Esophagus squamous epithelium (tissue), 5 donors: ENCODE measurements around the gene TIMP4. TPM values are rescaled to one million over a fixed set of nuclear protein-coding genes. Genes with fewer than 3 reads are reported as not detected.

Source experiments
- DNase-seq: peaks from one replicate; lab custom pipeline; 2025; lab: John Stamatoyannopoulos, UW
- H3K27ac ChIP-seq, 4 donors: fragments of 200-600 bp; sonication (generic); one replicate each; pipeline ENCODE4 v1.5.1; 2016 to 2019; ENCODE audit warnings: mild to moderate bottlenecking in 1 of 4
- H3K27me3 ChIP-seq, 4 donors: fragments of 200-600 bp; sonication (generic); 1 replicate in 3 of 4; 2 replicates in 1 of 4; pipeline versions ENCODE4 v1.5.1 to v1.6.0; 2017 to 2021; ENCODE audit warnings: antibody characterized with exemption in 1 of 4
- H3K36me3 ChIP-seq, 3 donors: fragments of 200-600 bp; sonication (generic); one replicate each; pipeline ENCODE4 v1.5.1; 2016 to 2019
- H3K4me1 ChIP-seq, 3 donors: fragments of 200-600 bp; sonication (generic); one replicate each; pipeline ENCODE4 v1.5.1; 2017 to 2019
- H3K4me3 ChIP-seq, 4 donors: fragments of 200-600 bp; sonication (generic); 1 replicate in 3 of 4; 2 replicates in 1 of 4; pipeline ENCODE4 v1.5.1; 2016 to 2019; ENCODE audit warnings: mild to moderate bottlenecking in 2 of 4, moderate library complexity in 1 of 4
- H3K9me3 ChIP-seq, 3 donors: fragments of 200-600 bp; sonication (generic); one replicate each; pipeline ENCODE4 v1.5.1; 2016 to 2019
- POLR2A ChIP-seq, 4 donors: fragments of 450-650 bp; IDR thresholded peaks; one replicate each; pipeline ENCODE4 v1.6.1; 2017; ENCODE audit warnings: antibody characterized with exemption in 4 of 4, mild to moderate bottlenecking in 4 of 4, moderate library complexity in 3 of 4
- WGBS, 2 donors: methylation state at CpG; one replicate each; pipeline ENCODE4 v1.1.5; 2018; 5-methylcytosine and 5-hydroxymethylcytosine counted together
- intact Hi-C: fragments of 100-400 bp; cut with DNase I; formaldehyde crosslinking; loops from one replicate; pipeline ENCODE4 v1.15.0; 2022
- total RNA-seq, 4 donors: library from RNA; depleted of rRNA; stranded (reverse); fragments of >200 nt; gene quantifications; one replicate each; pipeline ENCODE4 v1.1.0, GENCODE V29; 2016
- TF ChIP-seq, protein P1 (sequence below), 6 experiments: fragments of 450-650 bp in 4 of 6; fragments of 200-600 bp in 2 of 6; sonication (generic) in 2 of 6; IDR thresholded peaks; one replicate each; pipeline ENCODE4 v1.5.1; 2016 to 2019; ENCODE audit warnings: antibody characterized with exemption in 6 of 6, mild to moderate bottlenecking in 4 of 6, moderate library complexity in 4 of 6
- donor health status: DM: yes; HTN: yes; CAD: no.

TIMP4 gene
- 1 to 10 TPM in 3 of 4 donors, under 1 TPM in 1; 0.23 to 8.6 (median 4.0) TPM for total RNA-seq

DNA sequence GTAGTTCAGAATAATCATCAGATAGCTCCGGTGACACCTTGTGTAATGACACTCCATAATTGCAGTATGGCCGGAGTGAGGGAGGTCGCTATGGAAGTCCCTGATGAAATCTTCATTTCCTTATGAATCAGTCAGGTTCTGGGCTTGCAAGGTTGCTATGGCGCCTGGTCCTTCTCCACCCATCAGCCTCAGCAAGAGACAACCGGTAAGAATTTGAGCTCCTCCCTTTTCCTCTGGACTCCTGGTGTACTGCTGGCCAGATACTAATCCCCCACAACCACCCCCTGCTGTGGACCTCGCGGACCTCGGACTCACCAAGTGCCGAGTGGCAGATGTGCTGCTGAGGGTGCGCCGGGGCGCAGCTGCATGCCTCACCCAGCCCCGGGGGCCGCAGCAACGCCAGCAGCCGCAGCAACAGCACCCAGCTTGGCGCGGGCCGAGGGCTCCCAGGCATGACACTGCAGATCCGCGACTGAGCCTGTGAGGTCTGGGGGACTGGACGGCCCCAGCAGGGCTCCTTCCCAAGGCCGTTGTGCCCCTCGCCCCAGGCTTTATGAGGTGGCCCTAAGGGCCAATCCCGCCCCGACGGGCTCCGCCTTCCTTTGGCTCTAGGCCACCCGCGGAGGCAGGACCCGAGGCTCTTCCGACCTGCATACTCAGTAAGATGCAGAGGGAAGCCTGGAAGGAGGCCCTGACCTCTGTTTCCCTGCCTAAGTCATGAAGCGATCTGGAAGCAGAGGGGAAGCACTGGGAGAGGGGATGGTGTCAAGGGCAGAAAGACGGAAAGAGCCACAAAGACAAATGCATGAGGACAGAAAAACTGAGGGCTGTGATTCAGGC, at the start of gene TIMP4:
TIMP4 (minus strand) TSS at position 526 of the 840 bp plus-strand sequence; CDS start at position 454, 72 bp downstream.
- H3K27ac ChIP-seq, result peak within 1 kb of the TSS; percentile 31 to 66 (median 49)
- H3K4me3 ChIP-seq, result peak within 1 kb of the TSS; percentile 29 to 60 (median 44)
- 12 to 25% methylated on average over 5 to 18 of the region's 34 CpGs for WGBS, 2 donors
- TF ChIP-seq POLR2A (IDR thresholded peaks at IDR 0.05), result peak in 2 of 4 donors; percentile 5 to 17
- TF ChIP-seq, protein P1, sequence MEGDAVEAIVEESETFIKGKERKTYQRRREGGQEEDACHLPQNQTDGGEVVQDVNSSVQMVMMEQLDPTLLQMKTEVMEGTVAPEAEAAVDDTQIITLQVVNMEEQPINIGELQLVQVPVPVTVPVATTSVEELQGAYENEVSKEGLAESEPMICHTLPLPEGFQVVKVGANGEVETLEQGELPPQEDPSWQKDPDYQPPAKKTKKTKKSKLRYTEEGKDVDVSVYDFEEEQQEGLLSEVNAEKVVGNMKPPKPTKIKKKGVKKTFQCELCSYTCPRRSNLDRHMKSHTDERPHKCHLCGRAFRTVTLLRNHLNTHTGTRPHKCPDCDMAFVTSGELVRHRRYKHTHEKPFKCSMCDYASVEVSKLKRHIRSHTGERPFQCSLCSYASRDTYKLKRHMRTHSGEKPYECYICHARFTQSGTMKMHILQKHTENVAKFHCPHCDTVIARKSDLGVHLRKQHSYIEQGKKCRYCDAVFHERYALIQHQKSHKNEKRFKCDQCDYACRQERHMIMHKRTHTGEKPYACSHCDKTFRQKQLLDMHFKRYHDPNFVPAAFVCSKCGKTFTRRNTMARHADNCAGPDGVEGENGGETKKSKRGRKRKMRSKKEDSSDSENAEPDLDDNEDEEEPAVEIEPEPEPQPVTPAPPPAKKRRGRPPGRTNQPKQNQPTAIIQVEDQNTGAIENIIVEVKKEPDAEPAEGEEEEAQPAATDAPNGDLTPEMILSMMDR (IDR thresholded peaks at IDR 0.05), result no peak
- no peaks in the 10 kb centered on the region for H3K36me3 ChIP-seq
- no peak for DNase-seq
- H3K9me3 ChIP-seq, result no peaks in the 10 kb centered on the region
- intact Hi-C loops, result no loop called here
- H3K4me1 ChIP-seq, result peaks cover 8 to 19% (median 9%) of the 10 kb centered on the region in 3 donors
- no peaks in the 10 kb centered on the region for H3K27me3 ChIP-seq

DNA sequence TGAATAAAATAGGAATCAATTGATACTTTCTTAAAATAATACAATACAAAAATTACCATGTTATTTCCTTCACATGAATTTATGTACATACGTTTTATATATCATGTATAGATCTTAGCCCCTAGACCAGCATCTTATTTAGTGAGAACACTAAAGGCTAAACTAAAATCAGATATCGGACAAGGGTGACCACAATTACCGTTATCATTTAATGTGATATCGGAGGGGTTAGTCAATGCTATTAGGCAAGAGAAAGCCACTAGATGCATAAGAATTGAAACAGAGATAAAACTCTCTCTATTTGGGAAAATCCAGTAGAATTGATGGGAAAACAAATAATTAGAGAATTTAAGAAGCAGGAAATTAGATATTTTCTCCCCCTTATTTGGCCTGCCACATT, 46.5 kb upstream of the TIMP4 start:
- H3K27me3 ChIP-seq, result no peaks in the 10 kb centered on the region
- H3K4me3 ChIP-seq, result no peak overlapping the region
- intact Hi-C loops, result no loop called here
- H3K27ac ChIP-seq, result no peak overlapping the region
- DNase-seq, result no peak
- WGBS, 2 donors, result 89 to 94% methylated on average over 4 of the region's 4 CpGs
- H3K9me3 ChIP-seq, result no peaks in the 10 kb centered on the region
- TF ChIP-seq, protein P1 (IDR thresholded peaks at IDR 0.05), result no peak
- no peak for TF ChIP-seq POLR2A (IDR thresholded peaks at IDR 0.05)
- no peaks in the 10 kb centered on the region for H3K36me3 ChIP-seq
- no peaks in the 10 kb centered on the region for H3K4me1 ChIP-seq

DNA sequence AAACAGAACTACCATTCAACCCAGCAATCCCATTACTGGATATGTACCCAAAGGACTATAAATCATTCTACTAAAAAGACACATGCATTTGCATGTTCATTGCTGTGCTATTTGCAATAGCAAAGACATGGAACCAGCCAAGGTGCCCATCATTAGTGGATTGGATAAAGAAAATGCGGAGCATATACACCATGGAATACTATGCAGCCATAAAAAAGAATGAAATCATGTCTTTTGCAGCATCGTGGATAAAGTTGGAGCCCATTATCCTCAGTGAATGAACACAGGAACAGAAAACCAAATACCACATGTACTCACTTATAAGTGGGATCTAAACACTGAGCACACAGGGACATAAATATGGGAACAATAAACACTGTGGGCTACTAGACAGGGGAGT, 43.1 kb upstream of the TIMP4 start:
- TF ChIP-seq, protein P1 (IDR thresholded peaks at IDR 0.05), result no peak
- no peak for TF ChIP-seq POLR2A (IDR thresholded peaks at IDR 0.05)
- H3K36me3 ChIP-seq, result no peaks in the 10 kb centered on the region
- WGBS, 2 donors, result 88 to 89% methylated on average over 2 of the region's 2 CpGs
- no peaks in the 10 kb centered on the region for H3K9me3 ChIP-seq
- no peaks in the 10 kb centered on the region for H3K27me3 ChIP-seq
- no peak for DNase-seq
- H3K4me3 ChIP-seq, result no peak overlapping the region
- no peak overlapping the region for H3K27ac ChIP-seq
- peaks cover 0 to 14% (median 5%) of the 10 kb centered on the region in 3 donors for H3K4me1 ChIP-seq
- intact Hi-C loops, result no loop called here

DNA sequence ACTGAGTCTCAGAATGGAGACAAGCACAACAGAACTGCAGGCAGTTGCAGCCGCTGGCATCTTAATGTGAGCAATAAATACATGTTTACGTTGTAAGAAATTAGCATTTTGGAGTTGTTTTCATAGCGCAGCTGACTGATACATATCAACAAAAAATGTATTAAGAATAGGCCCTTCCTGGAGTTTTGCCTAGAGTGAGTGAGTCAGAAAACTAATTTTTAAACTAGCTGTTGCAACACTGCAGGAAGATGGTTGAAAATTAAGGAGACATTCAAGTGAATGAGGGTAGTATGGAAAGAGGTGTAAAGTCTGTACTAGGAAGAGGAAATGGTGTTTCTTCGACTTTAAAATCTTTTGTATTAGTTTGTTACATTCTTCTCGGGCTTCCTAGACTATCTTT, 39.6 kb upstream of the TIMP4 start:
- Histone ChIP-seq H3K36me3 (no peaks in the 10 kb centered on the region), H3K4me3 (no peak overlapping the region), H3K27ac (no peak overlapping the region), H3K27me3 (no peaks in the 10 kb centered on the region), H3K9me3 (no peaks in the 10 kb centered on the region), H3K4me1 (peaks cover 12 to 31% (median 21%) of the 10 kb centered on the region in 3 donors)
- no peak for DNase-seq
- TF ChIP-seq POLR2A (IDR thresholded peaks at IDR 0.05), result no peak
- TF ChIP-seq, protein P1 (IDR thresholded peaks at IDR 0.05), result no peak
- intact Hi-C loops, result no loop called here
- WGBS, 2 donors, result 30 to 42% methylated on average over 5 of the region's 5 CpGs

DNA sequence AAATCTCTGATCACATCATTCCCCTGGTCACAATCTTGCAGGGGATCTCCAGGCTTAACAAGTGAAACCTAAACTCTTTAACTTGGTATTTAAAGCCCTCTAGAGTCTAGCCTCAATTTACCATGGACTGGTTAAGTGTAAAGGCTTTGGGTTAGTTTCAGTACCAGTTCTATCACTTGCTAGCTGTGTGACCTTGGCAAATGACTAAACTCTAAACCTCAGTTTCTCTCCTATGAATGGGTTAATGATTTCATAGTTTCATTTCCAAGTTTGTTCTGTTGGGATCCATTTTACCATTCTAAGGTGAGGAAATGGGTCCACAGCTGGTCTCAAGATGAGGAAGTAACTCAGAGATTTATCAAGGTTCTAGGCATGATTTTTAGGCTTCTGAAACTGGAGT, 38.8 kb upstream of the TIMP4 start:
- intact Hi-C loops, result no loop called here
- Histone ChIP-seq H3K9me3 (no peaks in the 10 kb centered on the region), H3K36me3 (no peaks in the 10 kb centered on the region), H3K27ac (no peak overlapping the region), H3K4me1 (peaks cover 16 to 38% (median 28%) of the 10 kb centered on the region in 3 donors), H3K4me3 (no peak overlapping the region), H3K27me3 (no peaks in the 10 kb centered on the region)
- TF ChIP-seq, protein P1 (IDR thresholded peaks at IDR 0.05), result no peak
- TF ChIP-seq POLR2A (IDR thresholded peaks at IDR 0.05), result no peak
- no peak for DNase-seq
